Regular cardiac myocyte (primary cell): Measurements from ENCODE around the gene VMP1. TPM values are rescaled to one million over a fixed set of nuclear protein-coding genes. Genes with fewer than 3 reads are reported as not detected.

Source experiments
- total RNA-seq: library from RNA; depleted of rRNA; stranded (reverse); fragments of >200 nt; gene quantifications from 2 replicates; pipeline ENCODE4 v1.2.3, GENCODE V29; 2014

Gene VMP1
- 200 and 253 TPM in 2 replicates for total RNA-seq

DNA sequence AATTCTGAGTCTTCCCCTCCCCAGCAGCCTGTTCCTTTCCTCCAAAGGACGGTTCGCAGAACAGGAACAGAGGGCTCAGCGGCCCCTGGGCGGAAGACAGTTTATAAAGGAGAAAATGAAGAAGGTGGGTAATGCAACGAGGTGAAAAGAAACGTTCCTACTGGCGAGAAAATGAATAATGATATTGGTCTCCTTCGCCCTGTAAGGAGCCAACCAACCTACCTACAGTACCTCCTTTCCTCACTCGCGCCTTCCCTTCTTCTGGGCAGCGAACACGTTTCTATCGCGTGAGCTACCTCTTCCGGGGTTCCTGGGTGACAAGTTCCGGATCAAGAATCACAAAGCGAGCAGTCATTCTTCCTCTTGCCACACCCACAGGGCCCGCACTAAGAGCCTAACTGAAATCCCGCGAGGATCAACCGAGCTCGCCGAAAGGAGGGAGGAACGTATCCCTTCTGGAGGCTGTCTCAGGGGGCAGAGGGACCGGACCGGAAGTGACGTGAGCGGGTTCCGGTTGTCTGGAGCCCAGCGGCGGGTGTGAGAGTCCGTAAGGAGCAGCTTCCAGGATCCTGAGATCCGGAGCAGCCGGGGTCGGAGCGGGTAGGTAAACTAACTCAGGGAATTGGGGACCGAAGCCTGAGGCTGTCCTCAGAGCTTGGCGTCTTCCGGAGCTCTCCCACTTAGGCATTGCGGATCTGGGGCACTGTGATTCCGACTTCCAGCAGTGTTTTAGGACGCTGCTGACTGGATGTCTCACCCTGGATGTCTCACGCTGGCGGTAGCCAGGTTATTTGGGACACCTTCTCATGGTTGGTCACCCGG lies at the start of gene VMP1, which contains the start of gene PTRH2:
TSS of gene VMP1 (plus strand) at position 506 of the 822 bp plus-strand sequence. CDS start 23,793 bp downstream, outside the sequence.
TSS of gene PTRH2 (minus strand) at position 282 of the 822 bp plus-strand sequence. CDS start 9,452 bp downstream, outside the sequence.

Other genes with a start within 250 kb of the VMP1 start
- 43.3 and 78.6 TPM in 2 replicates for gene DHX40, start 142.0 kb upstream of the VMP1 start, total RNA-seq
- 451 and 478 TPM in 2 replicates for gene CLTC, start 87.8 kb upstream of the VMP1 start, total RNA-seq
- 20.0 and 43.7 TPM in 2 replicates for gene PTRH2, start 224 bp upstream of the VMP1 start, total RNA-seq
- 7.3 and 9.8 TPM in 2 replicates for gene TUBD1, start 185.3 kb downstream of the VMP1 start, total RNA-seq
- gene RPS6KB1, start 185.5 kb downstream of the VMP1 start, total RNA-seq, result 17.3 and 18.0 TPM in 2 replicates